Adrenal gland (tissue), 5 donors: Measurements from ENCODE around the gene WSB1.

Source experiments
- POLR2A ChIP-seq, 2 donors: fragments of 450-650 bp; IDR thresholded peaks; one replicate each; pipeline ENCODE4 v1.6.1; 2017; ENCODE audit warnings: antibody characterized with exemption in 2 of 2, mild to moderate bottlenecking in 2 of 2, moderate library complexity in 1 of 2
- TF ChIP-seq, protein P1 (sequence below), 6 experiments: fragments of 450-650 bp in 4 of 6; fragments of 200-600 bp in 2 of 6; sonication (generic) in 1 of 6; IDR thresholded peaks; 1 replicate in 5 of 6; 2 replicates in 1 of 6; pipeline versions ENCODE4 v1.5.1 to v1.8.0; 2016 to 2021; ENCODE audit warnings: antibody characterized with exemption in 6 of 6, mild to moderate bottlenecking in 2 of 6, moderate library complexity in 1 of 6
- donor health status: DM: no; HTN: no; CAD: no.

DNA sequence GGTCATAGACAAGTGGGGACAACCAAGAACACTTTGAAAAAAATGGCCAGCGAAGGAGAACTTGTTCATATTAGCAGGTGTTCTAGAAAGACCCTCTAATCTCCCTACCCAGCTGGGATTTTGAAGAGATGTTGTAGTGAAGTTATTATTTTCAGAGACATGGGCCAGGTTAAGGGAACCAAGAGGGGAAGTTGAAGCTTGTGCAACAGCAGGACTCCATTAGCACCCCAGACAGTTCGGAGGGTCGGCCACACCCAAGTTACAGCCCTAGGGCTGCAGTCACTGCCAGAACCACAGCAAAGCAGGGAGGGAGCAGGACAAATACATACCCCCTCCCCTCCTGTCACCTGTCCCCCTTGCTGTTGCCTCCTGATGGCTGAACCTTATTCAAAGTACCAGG, 42.3 kb downstream of the WSB1 start:
- no peak for TF ChIP-seq POLR2A (IDR thresholded peaks at IDR 0.05)
- TF ChIP-seq, protein P1, sequence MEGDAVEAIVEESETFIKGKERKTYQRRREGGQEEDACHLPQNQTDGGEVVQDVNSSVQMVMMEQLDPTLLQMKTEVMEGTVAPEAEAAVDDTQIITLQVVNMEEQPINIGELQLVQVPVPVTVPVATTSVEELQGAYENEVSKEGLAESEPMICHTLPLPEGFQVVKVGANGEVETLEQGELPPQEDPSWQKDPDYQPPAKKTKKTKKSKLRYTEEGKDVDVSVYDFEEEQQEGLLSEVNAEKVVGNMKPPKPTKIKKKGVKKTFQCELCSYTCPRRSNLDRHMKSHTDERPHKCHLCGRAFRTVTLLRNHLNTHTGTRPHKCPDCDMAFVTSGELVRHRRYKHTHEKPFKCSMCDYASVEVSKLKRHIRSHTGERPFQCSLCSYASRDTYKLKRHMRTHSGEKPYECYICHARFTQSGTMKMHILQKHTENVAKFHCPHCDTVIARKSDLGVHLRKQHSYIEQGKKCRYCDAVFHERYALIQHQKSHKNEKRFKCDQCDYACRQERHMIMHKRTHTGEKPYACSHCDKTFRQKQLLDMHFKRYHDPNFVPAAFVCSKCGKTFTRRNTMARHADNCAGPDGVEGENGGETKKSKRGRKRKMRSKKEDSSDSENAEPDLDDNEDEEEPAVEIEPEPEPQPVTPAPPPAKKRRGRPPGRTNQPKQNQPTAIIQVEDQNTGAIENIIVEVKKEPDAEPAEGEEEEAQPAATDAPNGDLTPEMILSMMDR (IDR thresholded peaks at IDR 0.05): no peak
